ENCODE results near the gene ZNF653. TPM values are rescaled to one million over a fixed set of nuclear protein-coding genes. Genes with fewer than 3 reads are reported as not detected.

The ZNF653 gene
- total RNA-seq, 4 donors from 2014 or later = 8.6 to 33.7 (median 23.3) TPM

DNA sequence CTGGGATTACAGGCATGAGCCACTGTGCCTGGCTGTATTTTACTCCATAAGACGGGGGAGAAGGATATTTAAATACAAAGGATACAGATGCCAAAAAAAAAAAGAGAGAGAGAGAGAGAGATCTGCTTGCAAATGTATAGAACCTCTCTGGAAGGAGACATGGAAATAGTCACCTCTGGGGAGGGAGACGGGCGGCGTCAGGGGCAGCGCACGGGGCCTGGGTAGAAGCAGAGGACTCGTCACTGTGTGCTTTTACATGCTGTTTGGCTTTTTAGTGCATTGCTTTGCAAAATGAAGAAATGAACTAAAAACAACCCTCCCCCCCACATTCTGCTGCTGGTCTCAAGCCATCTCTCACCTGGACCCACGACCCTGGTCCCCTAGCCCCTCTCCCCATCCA, 4.8 kb upstream of the ZNF653 start:
- no peak overlapping the region for H3K27ac ChIP-seq
- no peak overlapping the region for H3K4me3 ChIP-seq
- no peaks in the 10 kb centered on the region for H3K27me3 ChIP-seq
- no peaks in the 10 kb centered on the region for H3K9me3 ChIP-seq
- H3K36me3 ChIP-seq = peaks cover 0 to 35% (median 0%) of the 10 kb centered on the region in 3 donors
- TF ChIP-seq CTCF (IDR thresholded peaks at IDR 0.05) (no peak), POLR2A (IDR thresholded peaks at IDR 0.05) (no peak)
- H3K4me1 ChIP-seq = peaks cover 0 to 8% (median 0%) of the 10 kb centered on the region in 4 donors
- no peak for DNase-seq

- Histone ChIP-seq H3K9me3 (no peaks in the 10 kb centered on the region), H3K4me3 (no peak overlapping the region), H3K27me3 (no peaks in the 10 kb centered on the region), H3K36me3 (peaks cover 0 to 18% (median 0%) of the 10 kb centered on the region in 3 donors), H3K4me1 (peaks cover 0 to 8% (median 0%) of the 10 kb centered on the region in 4 donors), H3K27ac (no peak overlapping the region)
- TF ChIP-seq POLR2A (IDR thresholded peaks at IDR 0.05) (no peak), CTCF (IDR thresholded peaks at IDR 0.05) (no peak)
- DNase-seq = no peak
Observed at GRCh38 chr19:11507370-11508078, 1.9 kb upstream of the ZNF653 start.

GRCh38 chr19:11506967-11507366, 1.3 kb upstream of the ZNF653 start:
- TF ChIP-seq CTCF (IDR thresholded peaks at IDR 0.05) (no peak), POLR2A (IDR thresholded peaks at IDR 0.05) (no peak)
- no peaks in the 10 kb centered on the region for H3K27me3 ChIP-seq
- peaks cover 0 to 8% (median 0%) of the 10 kb centered on the region in 4 donors for H3K4me1 ChIP-seq
- no peaks in the 10 kb centered on the region for H3K9me3 ChIP-seq
- H3K36me3 ChIP-seq = peaks cover 0 to 12% (median 0%) of the 10 kb centered on the region in 3 donors
- peak overlapping the region in 1 of 4 donors; percentile 94 for H3K27ac ChIP-seq
- H3K4me3 ChIP-seq = no peak overlapping the region
- no peak for DNase-seq

DNA sequence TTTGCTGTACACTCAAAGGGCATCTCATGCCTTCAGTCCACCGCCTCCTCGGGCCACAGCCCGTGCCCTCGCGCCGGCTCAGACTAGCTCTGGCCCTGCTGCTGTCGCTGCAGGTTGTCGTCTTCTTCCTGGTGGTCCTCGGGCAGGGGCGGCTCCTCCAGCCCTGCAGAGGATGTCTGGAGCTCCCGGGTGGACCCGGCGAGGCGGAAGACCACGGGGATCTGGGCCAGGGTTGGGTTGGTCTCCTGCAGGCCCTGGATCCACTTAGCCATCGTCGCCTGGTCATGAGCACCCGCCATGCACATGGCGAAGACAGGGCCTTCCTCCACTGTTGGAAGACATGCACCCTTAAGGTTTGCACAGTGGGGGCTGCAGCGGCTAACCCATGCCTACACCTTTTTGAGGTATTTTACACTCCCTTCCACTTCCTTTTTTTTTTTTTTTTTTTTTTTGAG, 489 bp upstream of the ZNF653 start:
- no peak for TF ChIP-seq POLR2A (IDR thresholded peaks at IDR 0.05)
- no peak for TF ChIP-seq CTCF (IDR thresholded peaks at IDR 0.05)
- H3K4me3 ChIP-seq = peak overlapping the region; percentile 85 to 100 (median 98)
- peak overlapping the region; percentile 93 to 99 (median 96) for H3K27ac ChIP-seq
- peaks cover 0 to 4% (median 0%) of the 10 kb centered on the region in 3 donors for H3K36me3 ChIP-seq
- H3K4me1 ChIP-seq = peaks cover 0 to 8% (median 0%) of the 10 kb centered on the region in 4 donors
- no peaks in the 10 kb centered on the region for H3K27me3 ChIP-seq
- no peaks in the 10 kb centered on the region for H3K9me3 ChIP-seq
- no peak for DNase-seq

- TF ChIP-seq CTCF (IDR thresholded peaks at IDR 0.05) (no peak), POLR2A (IDR thresholded peaks at IDR 0.05) (no peak)
- H3K4me1 ChIP-seq = peaks cover 0 to 8% (median 0%) of the 10 kb centered on the region in 4 donors
- H3K27me3 ChIP-seq = no peaks in the 10 kb centered on the region
- DNase-seq = peak; percentile 97 to 99 (median 99)
- no peaks in the 10 kb centered on the region for H3K9me3 ChIP-seq
- peak overlapping the region; percentile 85 to 100 (median 98) for H3K4me3 ChIP-seq
- H3K27ac ChIP-seq = peak overlapping the region; percentile 93 to 99 (median 96)
- no peaks in the 10 kb centered on the region for H3K36me3 ChIP-seq
Observed at GRCh38 chr19:11505032-11505503, 571 bp downstream of the ZNF653 start.

Data from Peyer's patch (tissue), 4 donors.